GM12872 (cell line): ENCODE data around the gene RASA3.

Source experiments
- CTCF ChIP-seq: IDR thresholded peaks from 3 replicates; pipeline ENCODE4 v1.5.1; 2011; ENCODE audit warnings: low read depth, mild to moderate bottlenecking, low read length, moderate library complexity; ENCODE audit not compliant: insufficient read depth

Gene RASA3

GRCh38 chr13:114068656-114069318, 63.6 kb downstream of the RASA3 start:
- TF ChIP-seq CTCF = no peak

- TF ChIP-seq CTCF = no peak
These were observed 64.4 kb downstream of the RASA3 start for GRCh38 chr13:114067886-114068651.

- no peak for TF ChIP-seq CTCF
These were observed 65.0 kb downstream of the RASA3 start for GRCh38 chr13:114067381-114067885.

GRCh38 chr13:114066956-114067355, 65.5 kb downstream of the RASA3 start:
- TF ChIP-seq CTCF = no peak

GRCh38 chr13:114065926-114066774, 66.3 kb downstream of the RASA3 start:
- no peak for TF ChIP-seq CTCF

GRCh38 chr13:114065141-114065925, 67.1 kb downstream of the RASA3 start:
- no peak for TF ChIP-seq CTCF
